ENCODE results near the gene SLC22A3. TPM values are rescaled to one million over a fixed set of nuclear protein-coding genes. Genes with fewer than 3 reads are reported as not detected.

SLC22A3 gene
- polyA plus RNA-seq, 2 of the 4 experiments (the other 2 are of a cell fraction), result 44.9 to 57.4 TPM

GRCh38 chr6:160456214-160456546, 108.0 kb downstream of the SLC22A3 start (continued):
- TF ChIP-seq EP300 (IDR thresholded peaks at IDR 0.05), result no peak
- no peak for TF ChIP-seq ZFP36 (IDR thresholded peaks at IDR 0.05; ENCODE audit: borderline replicate concordance, partially characterized antibody)
- TF ChIP-seq ZSCAN20 (CRISPR knock-in tag; IDR thresholded peaks at IDR 0.05), result no peak
- TF ChIP-seq RNF2 (IDR thresholded peaks at IDR 0.05; ENCODE audit: borderline replicate concordance, low read depth), result no peak
- no peak for TF ChIP-seq EHMT2 (IDR thresholded peaks at IDR 0.05; ENCODE audit: low read depth)
- TF ChIP-seq ATOH8 (CRISPR knock-in tag; IDR thresholded peaks at IDR 0.05; ENCODE audit: low read depth), result no peak
- TF ChIP-seq ZNF302 (CRISPR knock-in tag; IDR thresholded peaks at IDR 0.05), result no peak

- Histone ChIP-seq H3K4me3 (no peak overlapping the region), H3K27ac (no peak overlapping the region), H3K9me3 (no peaks in the 10 kb centered on the region), H3K4me2 (no peak overlapping the region), H3K4me1 (peaks cover 18% of the 10 kb centered on the region)
- 71% methylated on average over 4 of the region's 4 CpGs for WGBS (ENCODE audit: missing lambda C conversion rate)
- ChIA-PET POLR2A (no interaction called here), CTCF (interaction anchor here (0.9 to 4.8 kb wide), 2 partner anchors 319 to 371 kb away, joined by 4 to 61 read pairs; no protein-coding TSS in a partner anchor)
- no peak for DNase-seq (ENCODE audit: low read depth in 1 of 2, low spot score in 1 of 2)
- TF ChIP-seq RFX5 (IDR thresholded peaks at IDR 0.05), result no peak
- TF ChIP-seq CEBPB (IDR thresholded peaks at IDR 0.05), result no peak
- TF ChIP-seq MAFK (IDR thresholded peaks at IDR 0.05; ENCODE audit: partially characterized antibody), result no peak
- no peak for TF ChIP-seq POLR2AphosphoS2 (conservative IDR thresholded peaks at IDR 0.05; ENCODE audit: low read length)
- no peak for TF ChIP-seq SREBF2 (IDR thresholded peaks at IDR 0.05)
- TF ChIP-seq MAZ (IDR thresholded peaks at IDR 0.05; ENCODE audit: borderline replicate concordance, low read depth, low read length), result no peak
- no peak for FAIRE-seq
- no peak for ATAC-seq
These were observed 109.6 kb downstream of the SLC22A3 start for GRCh38 chr6:160457823-160458222.

- no peak for DNase-seq (ENCODE audit: low read depth in 1 of 2, low spot score in 1 of 2)
- Histone ChIP-seq H3K27ac (no peak overlapping the region), H3K9me3 (no peaks in the 10 kb centered on the region), H3K4me2 (no peak overlapping the region), H3K4me1 (peaks cover 6% of the 10 kb centered on the region; the same call in 1 of the 3 replicates), H3K4me3 (no peak overlapping the region)
- CTCF ChIA-PET, result no interaction called here
- TF ChIP-seq FOXS1 (CRISPR knock-in tag; IDR thresholded peaks at IDR 0.05) (no peak), ESRRA (IDR thresholded peaks at IDR 0.05; ENCODE audit: borderline replicate concordance, low read length) (no peak), TP53 (CRISPR knock-in tag; IDR thresholded peaks at IDR 0.05) (no peak), SREBF2 (IDR thresholded peaks at IDR 0.05) (no peak), FOSL2 (IDR thresholded peaks at IDR 0.05) (no peak), FOSL2 (CRISPR knock-in tag; IDR thresholded peaks at IDR 0.05) (no peak), NR3C1 (IDR thresholded peaks at IDR 0.05) (no peak), HOXA7 (CRISPR knock-in tag; IDR thresholded peaks at IDR 0.05) (no peak), ELK1 (IDR thresholded peaks at IDR 0.05; ENCODE audit: low read depth, low read length) (no peak), RAD21 (conservative IDR thresholded peaks at IDR 0.05 in 1 of 2, IDR thresholded peaks at IDR 0.05 in 1 of 2) (no peak), EP300 (IDR thresholded peaks at IDR 0.05) (no peak), USF2 (IDR thresholded peaks at IDR 0.05) (no peak), NPAS2 (CRISPR knock-in tag; IDR thresholded peaks at IDR 0.05; ENCODE audit: borderline replicate concordance) (no peak), ZC3H11A (IDR thresholded peaks at IDR 0.05) (no peak)
- FAIRE-seq, result no peak
- ATAC-seq, result no peak
- 73% methylated on average over 3 of the region's 3 CpGs for WGBS (ENCODE audit: missing lambda C conversion rate)
- POLR2A ChIA-PET, result no interaction called here
These were observed 113.5 kb downstream of the SLC22A3 start for GRCh38 chr6:160461641-160462040.
